Spleen (tissue), 7 donors: ENCODE results near the gene POLDIP3.

ENCODE experiments used
- CTCF ChIP-seq, 11 experiments: fragments of 200-600 bp in 7 of 11; fragments of 450-650 bp in 4 of 11; sonication (generic) in 4 of 11; IDR thresholded peaks in 8 of 11; conservative IDR thresholded peaks in 3 of 11; 1 replicate in 7 of 11; 2 replicates in 4 of 11; pipeline versions ENCODE4 v1.4.0 to v1.8.0; 2016 to 2021; ENCODE audit warnings: antibody characterized with exemption in 11 of 11, inconsistent platforms in 4 of 11, mild to moderate bottlenecking in 1 of 11
- POLR2A ChIP-seq, 3 donors: fragments of 450-650 bp; IDR thresholded peaks; one replicate each; pipeline ENCODE4 v1.5.1; 2017; ENCODE audit warnings: antibody characterized with exemption in 3 of 3, mild to moderate bottlenecking in 1 of 3
- POLR2AphosphoS5 ChIP-seq, 3 donors: sonication (generic); formaldehyde crosslinking; IDR thresholded peaks; one replicate each; pipeline ENCODE4 v1.5.1; 2017; ENCODE audit warnings: antibody characterized with exemption in 3 of 3
- donor health status: DM: no; HTN: no; CAD: no; lungs with moderate emphysema.
- donor health status: DM: no; HTN: no; CAD: no.
- donor health status: DM: no; HTN: no; CAD: no.

- TF ChIP-seq CTCF (IDR thresholded peaks at IDR 0.05 in 8 of 11, conservative IDR thresholded peaks at IDR 0.05 in 3 of 11): no peak
- TF ChIP-seq POLR2AphosphoS5 (IDR thresholded peaks at IDR 0.05): no peak
- TF ChIP-seq POLR2A (IDR thresholded peaks at IDR 0.05): no peak
Measured at GRCh38 chr22:42635531-42635930, 20.8 kb upstream of the POLDIP3 start.
